NCI-H2196 (cell line): ENCODE measurements around the gene MMP20.

Experiments
- DNase-seq: peaks from one replicate; lab custom pipeline; 2025; ENCODE audit not compliant: unreplicated experiment; lab: John Stamatoyannopoulos, UW

MMP20 gene

DNA sequence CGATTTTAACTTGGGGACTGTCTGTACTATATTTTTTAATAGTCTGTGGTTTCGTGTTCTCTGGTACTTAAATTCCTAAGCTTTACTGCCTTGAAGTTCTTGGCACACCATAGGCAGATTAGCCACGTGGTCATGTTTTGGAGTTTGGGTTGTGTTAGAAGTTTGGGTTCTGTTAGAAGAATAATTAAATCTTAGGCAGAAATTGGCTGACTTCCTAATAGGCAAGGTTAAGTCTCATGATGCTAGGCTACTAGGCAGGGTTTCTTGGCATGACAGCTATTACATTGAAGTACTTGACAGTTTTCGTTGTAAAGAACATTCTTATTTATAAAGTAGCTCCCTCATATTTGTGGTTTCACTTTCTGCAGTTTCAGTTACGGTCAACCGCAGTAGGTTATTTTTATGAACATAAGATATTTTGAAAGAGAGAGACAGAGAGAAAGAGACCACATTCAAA, 64.5 kb downstream of the MMP20 start:
- no peak for DNase-seq

DNA sequence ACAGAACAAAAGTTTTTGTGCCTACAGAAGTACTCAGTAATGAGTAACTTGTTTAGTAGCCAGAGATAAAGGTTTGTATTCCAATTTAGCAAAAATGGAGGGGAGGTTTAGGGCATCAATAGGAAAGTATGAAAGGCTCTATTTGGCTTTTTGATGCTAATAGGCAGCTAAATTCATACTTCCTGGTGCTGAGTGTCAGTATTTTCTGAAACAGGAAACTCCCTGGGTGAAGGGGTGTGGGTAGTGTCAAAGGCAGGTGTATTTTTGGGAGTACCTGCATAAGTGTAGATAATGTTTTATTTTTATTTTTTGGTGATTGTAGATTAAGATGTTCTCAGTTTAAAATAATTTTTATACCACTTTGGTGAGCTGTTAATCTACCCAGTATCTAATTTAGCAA, 65.3 kb downstream of the MMP20 start:
- DNase-seq, result no peak

DNA sequence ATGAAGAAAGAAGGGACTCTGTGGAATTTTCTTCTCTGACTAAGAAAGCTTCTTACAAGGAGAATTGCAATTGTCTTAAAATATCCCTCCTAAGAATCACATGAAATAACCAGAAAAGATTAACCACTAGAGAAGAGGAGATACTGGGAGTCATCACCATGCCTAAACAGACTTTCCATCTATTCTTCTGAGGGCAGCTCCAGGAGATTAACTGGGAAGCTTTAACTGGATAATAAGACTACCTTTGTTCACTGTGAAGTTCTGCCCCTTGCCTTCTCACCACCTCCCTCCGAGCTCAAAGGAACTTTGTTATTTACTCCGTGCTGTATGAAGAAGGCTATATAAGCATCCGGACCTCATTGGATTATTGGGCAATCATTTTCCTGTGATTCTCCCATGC, 70.0 kb downstream of the MMP20 start:
- no peak for DNase-seq

DNA sequence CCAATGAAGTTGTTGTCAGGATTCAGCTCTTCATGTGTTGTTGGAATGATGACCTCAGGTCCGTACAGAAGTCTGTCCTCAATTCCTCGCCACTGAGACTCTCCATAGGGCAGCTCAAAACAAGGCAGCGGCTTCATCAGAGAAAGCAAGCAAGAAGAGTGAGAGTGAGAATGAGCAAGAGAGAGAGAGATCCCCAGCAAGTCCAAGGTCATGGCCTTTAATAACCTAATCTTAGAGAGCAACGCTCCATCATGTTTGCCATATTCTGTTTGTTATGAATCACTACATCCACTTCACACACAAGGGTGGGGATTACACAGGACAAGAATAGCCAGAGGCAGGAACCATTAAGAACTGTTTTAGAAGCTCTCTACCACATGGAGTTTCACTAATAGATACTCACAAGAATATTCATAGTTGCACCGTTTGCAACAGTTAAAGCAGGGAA, 71.3 kb downstream of the MMP20 start:
- DNase-seq, result no peak

DNA sequence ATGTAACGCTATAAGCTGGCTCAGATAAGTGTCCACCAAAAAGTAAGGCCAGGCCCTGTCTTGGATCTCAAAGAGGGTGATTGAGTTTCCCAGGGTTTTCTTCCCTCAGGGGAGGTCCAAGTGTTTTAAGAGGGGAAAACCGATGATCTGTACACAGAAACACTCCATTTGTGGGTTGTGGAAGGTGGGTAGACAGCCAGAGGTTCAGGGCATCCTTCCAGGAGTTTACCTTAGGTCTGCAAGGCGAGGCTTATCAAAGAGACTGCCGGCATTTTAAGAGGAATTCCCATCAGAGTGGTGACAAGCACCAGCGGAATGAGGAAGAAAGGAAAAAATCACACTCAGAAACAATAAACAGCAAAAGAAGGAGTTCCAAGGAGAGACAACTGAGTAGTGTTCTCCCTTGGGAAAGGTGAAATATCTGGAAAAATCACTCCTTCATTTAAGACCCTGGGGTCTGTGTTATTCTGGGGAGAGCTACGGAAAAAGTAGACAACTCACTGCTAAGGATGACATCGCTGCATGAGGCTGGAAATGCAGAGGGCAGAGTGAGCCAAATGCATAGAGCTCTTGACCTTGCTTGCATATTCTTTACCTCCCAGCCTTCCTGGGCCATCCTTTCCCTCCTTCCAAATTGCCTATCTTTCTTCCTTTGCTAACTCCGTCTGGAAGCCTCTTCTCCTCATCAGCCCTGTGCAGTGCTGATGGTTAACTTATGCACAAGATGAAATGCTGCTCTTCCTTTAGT, 72.5 kb downstream of the MMP20 start:
- no peak for DNase-seq

DNA sequence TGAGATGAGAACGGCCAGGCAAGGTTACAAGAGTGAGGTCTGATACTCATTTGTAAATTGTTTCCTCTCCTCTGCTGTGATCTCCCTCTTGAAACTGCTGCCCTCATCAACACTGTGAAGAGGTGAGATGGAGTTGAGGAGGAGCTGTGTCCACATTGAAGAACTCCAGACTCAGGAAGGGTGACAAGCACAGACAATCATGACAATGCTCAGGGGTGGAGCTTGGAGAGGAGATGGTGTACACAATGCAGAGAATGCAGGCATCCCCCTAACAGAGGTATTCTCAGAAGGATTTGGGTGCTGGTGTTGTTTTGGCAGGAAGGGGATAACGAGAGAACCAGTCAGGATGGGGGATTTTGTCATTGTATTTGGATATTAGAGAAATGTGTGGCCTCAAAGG, 73.1 kb downstream of the MMP20 start:
- DNase-seq, result no peak

DNA sequence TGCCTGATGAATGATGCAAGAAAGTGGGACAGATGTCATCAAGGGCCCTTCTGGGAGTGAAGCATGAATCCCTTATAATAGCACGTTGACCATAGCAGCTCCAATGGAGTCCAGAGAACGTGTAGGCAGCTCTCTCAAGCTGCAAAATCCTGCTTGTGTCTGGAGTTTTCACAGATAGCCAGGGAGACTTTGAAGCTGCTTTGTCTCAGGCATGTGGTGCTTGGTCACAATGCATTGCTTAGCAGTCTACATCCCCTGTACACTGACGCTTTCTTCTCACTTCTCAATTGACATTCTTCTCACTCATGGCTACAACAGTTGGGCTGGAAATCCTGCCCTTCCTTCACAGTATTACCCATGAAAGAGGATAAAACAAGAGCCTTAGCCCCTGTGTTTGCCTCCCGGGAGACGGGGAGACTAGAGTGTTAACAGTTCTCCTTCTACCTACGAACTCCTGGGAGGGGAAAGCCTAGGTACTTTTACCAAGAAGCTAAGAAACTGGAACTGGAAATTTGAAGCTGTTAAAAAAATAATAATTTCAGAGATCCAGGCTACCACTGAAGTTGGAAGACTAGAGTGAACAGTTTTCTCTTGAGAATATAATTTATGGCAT, 73.9 kb downstream of the MMP20 start:
- no peak for DNase-seq

DNA sequence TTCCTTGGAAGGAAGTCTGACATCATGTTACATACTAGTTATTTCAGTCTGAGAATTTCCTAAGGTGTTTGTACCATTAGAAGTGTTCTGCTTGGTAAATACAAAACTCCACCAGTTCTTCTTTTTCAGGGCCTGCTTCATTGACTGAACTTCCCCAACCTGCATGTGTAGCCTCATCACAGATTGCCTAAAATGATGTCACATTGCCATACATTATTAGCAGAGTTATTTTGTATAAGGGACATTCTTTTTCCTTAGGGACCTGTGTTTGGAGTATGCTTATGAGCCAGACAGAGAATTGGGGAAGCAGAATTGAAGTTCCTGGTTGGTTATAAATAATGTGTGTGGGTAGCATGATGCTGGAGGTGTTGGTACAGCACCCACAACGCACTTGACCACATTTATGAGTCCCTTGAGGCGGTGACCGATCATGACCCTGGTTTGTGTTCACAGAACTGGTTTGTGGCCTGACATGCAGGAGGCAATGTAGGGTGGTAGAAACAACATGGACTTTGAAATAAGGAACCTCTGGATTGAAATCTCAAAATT, 78.1 kb downstream of the MMP20 start:
- no peak for DNase-seq

DNA sequence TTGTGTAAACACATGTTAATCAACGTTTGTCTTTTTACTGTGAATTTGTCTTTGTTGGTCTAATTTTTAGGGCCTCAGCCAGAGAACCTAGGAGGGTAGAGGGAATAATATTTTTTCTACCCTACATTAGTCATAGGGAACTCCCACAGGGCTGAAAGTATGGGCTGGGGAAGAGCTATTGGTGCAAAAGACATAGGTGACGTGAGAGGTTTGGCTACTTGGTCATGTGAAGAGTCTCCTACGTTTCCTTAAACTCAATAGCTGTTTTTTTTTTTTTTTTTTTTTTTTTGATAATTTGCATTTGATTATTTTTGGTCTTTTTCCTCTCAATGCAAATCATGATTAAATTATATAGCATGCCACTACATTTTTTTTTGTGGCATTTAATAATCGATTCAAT, 78.7 kb downstream of the MMP20 start:
- DNase-seq, result no peak

DNA sequence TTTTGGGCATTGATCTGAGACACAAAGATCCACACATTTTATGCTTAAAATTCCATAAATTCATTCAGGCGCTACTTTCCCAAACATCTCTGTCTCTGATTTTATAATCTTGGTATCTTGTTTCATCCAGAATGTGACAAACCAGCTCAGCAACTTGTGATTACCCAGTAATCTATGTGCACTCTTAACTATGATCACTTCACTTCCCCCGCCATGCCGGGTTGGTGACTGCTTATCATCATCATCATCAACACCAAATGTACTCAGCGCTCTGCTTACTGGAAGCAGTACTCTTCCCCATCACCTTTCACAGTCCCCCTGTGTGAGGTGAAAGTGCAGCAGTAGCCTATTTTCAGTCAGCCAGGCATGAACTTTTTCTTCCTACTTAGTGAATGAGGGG, 79.4 kb downstream of the MMP20 start:
- DNase-seq, result no peak

DNA sequence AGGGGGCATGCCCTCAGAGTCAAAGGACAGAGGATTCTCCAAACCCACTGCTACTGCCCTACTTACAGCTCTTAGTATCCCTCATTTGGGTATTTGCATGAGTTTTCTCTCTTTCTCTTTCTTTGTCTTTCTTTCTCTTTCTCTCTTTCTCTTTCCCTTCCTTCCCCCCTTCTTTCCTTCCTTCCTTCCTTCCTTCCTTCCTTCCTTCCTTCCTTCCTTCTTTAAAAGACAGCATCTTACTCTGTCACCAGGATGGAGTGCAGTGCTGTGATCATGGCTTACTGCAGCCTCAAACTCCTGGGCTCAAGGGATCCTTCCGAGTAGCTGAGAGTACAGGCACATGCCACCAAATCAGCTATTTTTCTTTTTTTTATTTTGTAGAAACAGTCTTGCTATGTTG, 80.5 kb downstream of the MMP20 start:
- DNase-seq, result no peak

DNA sequence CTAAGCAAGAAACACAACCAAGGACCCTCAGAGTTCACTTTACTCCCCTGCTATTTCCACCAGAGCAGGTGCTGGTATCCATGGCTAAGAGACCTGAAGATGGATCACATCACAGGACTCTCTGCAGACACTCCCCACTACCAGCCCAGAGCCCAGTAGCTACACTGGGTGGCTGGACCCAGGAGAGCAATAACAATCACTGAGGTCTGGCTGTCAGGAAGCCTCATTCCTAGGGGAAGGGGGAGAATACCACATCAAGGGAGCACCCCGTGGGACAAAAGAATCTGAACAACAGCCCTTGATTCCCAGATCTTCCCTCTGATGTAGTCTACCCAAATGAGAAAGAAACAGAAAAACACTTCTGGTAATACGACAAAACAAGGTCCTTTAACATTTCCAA, 85.6 kb downstream of the MMP20 start:
- no peak for DNase-seq

DNA sequence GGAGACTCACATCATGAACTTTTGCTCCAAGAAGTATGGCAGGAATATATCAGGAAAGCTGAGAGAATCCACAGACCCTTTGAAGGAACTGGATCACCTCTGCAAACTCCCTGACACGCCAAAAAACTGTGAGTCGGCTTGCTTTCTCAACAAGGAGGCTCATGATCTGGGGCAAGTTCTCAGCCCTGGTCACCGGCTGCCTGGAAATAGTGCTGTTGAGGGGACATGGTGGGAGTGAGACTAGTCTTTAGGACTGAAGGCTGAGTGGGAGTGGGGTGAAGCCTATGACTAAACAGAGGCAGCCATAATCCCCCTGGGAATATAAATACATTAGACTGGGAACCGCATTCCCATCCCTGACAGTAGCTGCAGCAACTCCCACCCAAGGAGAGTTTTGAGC, 86.2 kb downstream of the MMP20 start:
- no peak for DNase-seq

DNA sequence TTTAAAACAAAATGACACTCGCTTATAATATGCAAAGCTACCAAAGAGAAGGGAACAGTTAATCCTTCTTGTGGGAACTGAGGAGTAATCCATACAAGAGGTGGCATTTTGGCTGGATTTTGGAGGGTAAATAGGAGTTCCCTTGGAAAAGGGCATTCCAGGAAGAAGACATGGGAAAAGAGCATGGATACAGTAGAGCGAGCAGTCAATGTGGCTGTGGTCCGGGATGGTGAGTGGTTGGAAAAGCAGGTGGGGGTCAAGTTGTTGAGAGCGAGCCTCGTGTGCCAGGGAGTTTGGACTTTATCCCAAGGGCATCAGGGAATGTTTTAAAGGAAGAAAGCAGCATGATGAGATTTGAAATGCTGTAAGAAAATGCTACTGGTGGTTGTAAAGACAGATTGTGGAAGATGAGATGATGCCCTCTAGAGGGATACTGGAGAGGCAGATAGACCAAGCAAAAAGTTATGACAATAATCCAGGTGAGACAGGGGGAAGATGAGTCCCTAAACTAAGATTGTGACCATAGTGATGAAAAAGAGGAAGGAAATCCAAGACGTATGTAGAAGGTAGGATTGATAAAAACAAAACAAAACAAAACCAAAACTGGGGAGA, 90.8 kb downstream of the MMP20 start:
- no peak for DNase-seq

DNA sequence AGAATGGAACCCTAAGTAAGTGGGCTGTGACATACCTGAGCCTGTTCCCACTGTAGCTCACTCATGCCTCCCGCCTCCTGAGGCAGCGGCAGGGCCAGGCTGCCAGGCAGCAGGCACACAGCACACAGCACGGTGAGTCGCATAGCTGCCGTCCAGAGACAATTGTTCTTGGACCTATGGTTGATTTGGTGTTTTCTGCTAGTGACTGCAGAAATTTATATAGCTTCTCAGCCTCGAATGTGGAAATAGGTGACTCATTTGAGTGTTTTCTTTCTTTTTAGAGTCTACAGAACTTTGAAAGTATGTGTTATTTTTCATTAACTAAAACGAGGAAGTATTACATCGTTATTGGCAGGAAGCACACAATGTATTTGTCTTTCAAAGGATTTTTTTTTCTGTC, 94.6 kb downstream of the MMP20 start, which contains the start of gene MMP7:
TSS of gene MMP7 (minus strand) at position 190 of the 400 bp plus-strand sequence. CDS start at position 143, 47 bp downstream.
- DNase-seq, result no peak

DNA sequence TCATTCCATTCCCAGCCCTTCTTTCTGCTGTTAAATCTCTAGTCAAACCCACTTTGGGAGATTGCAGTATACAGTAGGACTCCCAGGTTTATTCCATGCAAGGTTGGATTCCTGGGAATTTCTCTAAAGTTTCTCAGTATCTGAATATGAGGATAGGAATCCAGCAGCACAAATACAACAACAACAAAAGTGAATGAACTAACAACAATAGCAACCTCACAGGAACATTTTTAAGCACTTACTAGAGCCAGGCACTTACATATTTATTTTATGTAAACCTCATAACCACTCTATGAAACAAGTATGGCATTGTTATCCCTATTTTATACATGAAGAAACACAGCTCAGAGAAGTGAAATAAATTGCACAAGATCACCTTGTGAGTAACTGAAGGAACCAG, 96.5 kb downstream of the MMP20 start:
- no peak for DNase-seq

DNA sequence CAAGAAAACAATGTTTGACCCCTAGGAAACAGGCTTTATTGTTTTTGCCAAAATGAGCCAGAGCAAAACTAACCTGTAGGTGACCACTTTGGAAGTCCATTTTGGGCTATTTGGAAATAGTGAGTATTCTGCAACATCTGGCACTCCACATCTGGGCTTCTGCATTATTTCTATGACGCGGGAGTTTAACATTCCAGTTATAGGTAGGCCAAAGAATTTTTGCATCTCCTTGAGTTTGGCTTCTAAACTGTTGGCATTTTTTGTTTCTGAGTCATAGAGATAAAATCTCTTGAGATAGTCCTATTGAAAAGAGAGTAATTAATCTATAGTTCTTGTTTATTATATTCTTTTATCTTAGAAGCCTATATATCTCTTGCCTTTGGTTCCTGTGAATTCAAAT, 97.4 kb downstream of the MMP20 start:
- DNase-seq, result no peak

DNA sequence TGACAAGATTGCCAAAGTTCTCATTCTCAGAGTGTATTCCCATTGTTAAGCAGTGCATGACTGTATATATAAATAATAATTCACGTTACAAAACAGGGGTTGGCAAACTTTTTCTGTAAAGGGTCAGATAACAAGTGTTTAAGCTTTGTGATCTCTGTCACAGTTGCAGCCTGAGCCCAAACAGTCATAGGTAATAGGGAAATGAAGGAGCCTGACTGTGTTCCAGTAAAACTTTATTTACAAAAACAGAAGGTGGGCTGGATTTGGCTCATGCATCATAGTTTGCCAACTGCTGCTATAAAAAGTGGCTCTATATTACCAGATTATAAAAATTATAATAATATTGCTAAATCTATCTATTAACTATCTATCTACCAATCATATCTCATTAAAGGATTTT, 98.1 kb downstream of the MMP20 start:
- no peak for DNase-seq
